Mesodermal cell (in vitro differentiated cells): ENCODE results near the gene TSPAN5.

Source experiments
- H3K27ac ChIP-seq: 2 replicates; pipeline ENCODE4 v1.7.0; 2013; ENCODE audit warnings: mild to moderate bottlenecking, low read depth, low read length, moderate library complexity; ENCODE audit not compliant: severe bottlenecking
- H3K36me3 ChIP-seq: 2 replicates; pipeline ENCODE4 v1.7.1; 2013; ENCODE audit warnings: mild to moderate bottlenecking, low read length, moderate library complexity; ENCODE audit not compliant: control insufficient read depth, insufficient read depth
- H3K4me1 ChIP-seq: one replicate; pipeline ENCODE4 v1.7.1; 2013; ENCODE audit warnings: mild to moderate bottlenecking, low read length; ENCODE audit not compliant: insufficient read depth, control insufficient read depth, poor library complexity, severe bottlenecking
- H3K4me3 ChIP-seq: 2 replicates; pipeline ENCODE4 v1.7.0; 2013; ENCODE audit warnings: low read length, control low read depth, mild to moderate bottlenecking; ENCODE audit not compliant: insufficient read depth, poor library complexity, severe bottlenecking; ENCODE audit errors: extremely low read depth
- H3K9me3 ChIP-seq: 2 replicates; pipeline ENCODE4 v1.7.1; 2013; ENCODE audit warnings: mild to moderate bottlenecking, low read length, moderate library complexity; ENCODE audit not compliant: control insufficient read depth
- WGBS, 2 experiments: methylation state at CpG; one replicate each; pipeline ENCODE4 v1.1.5; 2013; ENCODE audit warnings: missing lambda C conversion rate in 2 of 2; ENCODE audit not compliant: insufficient coverage in 2 of 2; 5-methylcytosine and 5-hydroxymethylcytosine counted together

The TSPAN5 gene

DNA sequence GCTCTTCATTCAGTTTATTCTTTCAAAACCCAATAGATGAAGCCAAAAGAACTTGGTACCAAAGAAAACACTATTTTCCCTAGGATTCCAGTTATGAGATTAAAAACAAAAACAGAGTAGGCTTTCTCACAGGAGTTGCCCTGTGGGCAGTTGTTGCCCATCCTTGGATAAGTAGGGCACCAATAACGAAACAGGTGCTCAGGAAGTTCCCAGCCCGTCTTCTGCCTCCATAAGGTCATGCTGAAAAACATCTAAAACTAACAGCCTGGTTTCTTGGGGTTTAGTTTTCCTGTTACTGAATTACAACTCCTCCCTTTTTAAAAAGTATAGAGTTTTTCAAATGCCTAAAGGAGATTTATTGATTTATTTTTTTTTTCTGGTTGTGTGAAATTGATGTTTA is 14.7 kb downstream of the TSPAN5 start:
- H3K4me1 ChIP-seq: peaks cover 13% of the 10 kb centered on the region
- no peaks in the 10 kb centered on the region for H3K36me3 ChIP-seq
- WGBS, 2 experiments: 100% methylated on average over 1 of the region's 2 CpGs; no CpG with 5 or more reads in 1 of the 2 experiments
- H3K9me3 ChIP-seq: no peaks in the 10 kb centered on the region
- no peak overlapping the region for H3K4me3 ChIP-seq
- H3K27ac ChIP-seq: no peak overlapping the region

DNA sequence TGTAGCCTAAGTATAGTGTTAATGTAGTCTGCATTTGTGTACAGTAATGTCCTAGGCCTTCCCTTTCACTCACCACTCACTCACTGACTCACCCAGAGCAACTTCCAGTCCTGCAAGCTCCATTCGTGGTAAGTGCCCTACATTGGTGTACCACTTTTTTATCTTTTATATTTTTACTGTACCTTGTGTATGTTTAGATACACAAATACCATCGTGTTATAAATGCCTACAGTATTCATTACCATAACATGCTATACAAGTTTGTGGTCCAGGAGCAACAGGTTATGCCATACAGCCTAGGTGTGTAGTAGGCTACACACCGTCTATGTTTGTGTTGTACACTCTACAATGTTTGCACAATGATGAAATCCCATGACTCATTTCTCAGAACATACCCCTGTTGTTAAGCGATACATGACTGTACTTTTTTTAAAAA is 15.4 kb downstream of the TSPAN5 start:
- H3K4me3 ChIP-seq: no peak overlapping the region
- no peak overlapping the region for H3K27ac ChIP-seq
- no peaks in the 10 kb centered on the region for H3K9me3 ChIP-seq
- WGBS, 2 experiments: no CpG with 5 or more reads among the region's 4 CpGs
- H3K36me3 ChIP-seq: no peaks in the 10 kb centered on the region
- peaks cover 16% of the 10 kb centered on the region for H3K4me1 ChIP-seq

DNA sequence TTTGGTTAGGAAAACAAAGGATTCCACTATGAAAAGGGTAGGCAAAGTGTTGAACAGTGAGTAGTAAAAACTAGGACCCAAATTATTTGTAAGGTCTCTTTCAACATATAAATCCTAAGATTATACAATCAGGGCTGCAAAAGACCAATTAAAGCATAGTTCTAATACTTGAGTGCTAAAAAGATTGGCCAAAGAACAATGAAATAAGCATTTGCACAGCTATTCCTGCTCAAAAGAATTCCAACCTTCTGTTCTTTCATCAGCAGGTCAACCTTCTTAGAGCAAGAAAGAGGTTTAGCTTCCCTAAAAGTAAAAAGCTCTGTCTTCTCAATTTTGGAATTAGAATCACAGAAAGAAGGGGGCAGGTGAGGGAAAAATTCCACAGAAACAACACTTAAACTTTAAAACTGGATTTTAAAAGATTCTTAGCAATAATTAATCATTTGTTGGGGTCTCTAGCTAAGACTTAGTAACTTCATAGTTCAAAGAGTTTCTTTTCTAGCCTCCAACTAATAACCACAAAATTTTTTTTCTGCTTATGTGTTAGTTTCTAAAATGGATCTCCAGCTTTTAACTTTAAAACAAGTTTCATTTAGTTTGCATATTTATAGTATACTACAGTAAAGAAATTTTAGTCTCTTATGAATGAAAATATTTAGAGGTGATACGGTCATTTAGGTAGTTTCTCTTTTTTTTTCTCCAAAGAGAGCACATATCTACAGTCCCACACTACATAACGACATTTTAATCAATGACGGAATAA is 16.3 kb downstream of the TSPAN5 start:
- Histone ChIP-seq H3K4me3 (no peak overlapping the region), H3K4me1 (peaks cover 16% of the 10 kb centered on the region), H3K36me3 (no peaks in the 10 kb centered on the region), H3K9me3 (no peaks in the 10 kb centered on the region), H3K27ac (no peak overlapping the region)
- WGBS, 2 experiments: no CpG with 5 or more reads among the region's 3 CpGs

DNA sequence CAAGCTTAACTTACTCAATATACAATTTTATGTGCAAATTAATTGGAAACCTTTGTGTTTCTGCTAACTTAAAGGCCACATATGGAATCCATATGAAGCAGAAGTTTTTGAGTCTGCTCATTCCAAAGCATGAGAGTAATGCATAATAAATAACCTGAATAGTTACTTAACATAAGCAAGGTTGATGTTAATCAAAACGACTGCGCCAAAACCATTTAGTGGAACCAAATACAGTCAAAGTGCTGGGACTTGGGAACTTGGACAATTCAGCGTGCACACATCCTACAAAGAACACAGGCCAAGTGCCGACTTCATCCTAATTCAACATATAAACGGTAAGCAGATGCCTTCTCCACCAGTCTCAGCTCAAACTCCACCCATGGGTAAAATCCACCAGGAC is 17.0 kb downstream of the TSPAN5 start:
- WGBS, 2 experiments: 92 to 98% methylated on average over 4 to 5 of the region's 5 CpGs

DNA sequence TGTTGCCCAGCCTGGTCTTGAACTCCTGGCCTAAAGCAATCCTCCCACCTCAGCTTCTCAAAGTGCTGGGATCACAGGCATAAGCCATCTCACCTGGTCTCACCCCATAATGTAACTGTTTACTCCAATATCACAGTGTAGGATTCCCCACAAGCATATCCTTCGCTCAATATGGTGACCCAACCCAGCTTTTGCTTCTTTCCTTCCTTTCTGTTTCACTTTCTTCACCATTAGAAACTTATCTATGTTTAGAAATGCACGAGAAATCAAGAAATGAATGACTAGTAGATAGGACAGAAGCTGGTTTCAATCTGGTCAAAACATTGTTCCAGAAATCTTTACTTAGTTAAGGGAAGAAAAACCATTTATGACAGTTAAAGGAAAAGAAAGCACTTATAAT is 18.9 kb downstream of the TSPAN5 start:
- Histone ChIP-seq H3K4me1 (peaks cover 14% of the 10 kb centered on the region), H3K27ac (no peak overlapping the region), H3K36me3 (peaks cover 6% of the 10 kb centered on the region), H3K9me3 (no peaks in the 10 kb centered on the region), H3K4me3 (no peak overlapping the region)
- WGBS, 2 experiments: 100% methylated on average over 1 of the region's 2 CpGs; no CpG with 5 or more reads in 1 of the 2 experiments

More for the DNA sequence above, 17.0 kb downstream of the TSPAN5 start:
- H3K36me3 ChIP-seq: no peaks in the 10 kb centered on the region
- peaks cover 16% of the 10 kb centered on the region for H3K4me1 ChIP-seq
- no peak overlapping the region for H3K4me3 ChIP-seq
- H3K9me3 ChIP-seq: no peaks in the 10 kb centered on the region
- H3K27ac ChIP-seq: no peak overlapping the region

DNA sequence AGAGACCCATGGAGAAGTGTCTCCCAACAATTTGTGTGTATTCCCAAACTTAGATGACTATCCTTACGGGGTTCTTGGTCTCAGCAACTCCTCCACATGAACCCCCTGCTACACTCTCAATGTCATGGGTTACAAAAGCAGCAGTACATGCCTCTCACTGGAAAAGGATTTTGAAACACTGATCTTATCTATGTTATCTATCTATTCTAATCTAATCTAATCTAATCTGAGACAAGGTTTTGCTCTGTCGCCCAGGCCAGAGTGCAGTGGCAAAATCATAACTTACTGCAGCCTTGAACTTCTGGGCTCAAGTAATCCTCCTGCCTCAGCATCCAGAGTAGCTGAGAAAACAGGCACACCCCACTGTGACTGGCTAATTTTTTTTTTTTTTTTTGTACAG is 19.3 kb downstream of the TSPAN5 start:
- Histone ChIP-seq H3K27ac (no peak overlapping the region), H3K4me1 (peaks cover 11% of the 10 kb centered on the region), H3K9me3 (no peaks in the 10 kb centered on the region), H3K4me3 (no peak overlapping the region), H3K36me3 (peaks cover 7% of the 10 kb centered on the region)
- 80 to 90% methylated on average over 1 to 2 of the region's 2 CpGs for WGBS, 2 experiments

DNA sequence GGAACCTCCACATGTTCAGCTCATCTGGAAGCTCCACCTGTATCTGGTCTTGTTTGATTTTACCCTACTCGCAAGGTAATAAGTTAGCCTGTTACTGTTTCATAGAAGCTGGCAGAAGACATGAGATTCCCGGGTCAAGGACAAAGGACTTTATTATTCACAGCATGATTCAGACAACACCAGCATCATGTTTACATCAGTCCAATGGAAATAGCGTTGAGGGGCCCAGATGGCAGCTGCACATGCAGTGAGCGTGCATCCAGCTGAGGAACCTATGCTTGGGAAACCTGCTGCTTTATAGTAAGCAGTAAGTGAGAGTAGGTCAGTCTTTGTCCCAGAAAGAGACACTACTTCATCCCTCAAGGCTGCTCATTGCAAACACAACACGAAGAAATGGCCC is 19.8 kb downstream of the TSPAN5 start:
- Histone ChIP-seq H3K4me1 (peaks cover 11% of the 10 kb centered on the region), H3K9me3 (no peaks in the 10 kb centered on the region), H3K36me3 (peaks cover 7% of the 10 kb centered on the region), H3K27ac (no peak overlapping the region), H3K4me3 (no peak overlapping the region)
- WGBS, 2 experiments: 94 to 95% methylated on average over 3 to 5 of the region's 5 CpGs

DNA sequence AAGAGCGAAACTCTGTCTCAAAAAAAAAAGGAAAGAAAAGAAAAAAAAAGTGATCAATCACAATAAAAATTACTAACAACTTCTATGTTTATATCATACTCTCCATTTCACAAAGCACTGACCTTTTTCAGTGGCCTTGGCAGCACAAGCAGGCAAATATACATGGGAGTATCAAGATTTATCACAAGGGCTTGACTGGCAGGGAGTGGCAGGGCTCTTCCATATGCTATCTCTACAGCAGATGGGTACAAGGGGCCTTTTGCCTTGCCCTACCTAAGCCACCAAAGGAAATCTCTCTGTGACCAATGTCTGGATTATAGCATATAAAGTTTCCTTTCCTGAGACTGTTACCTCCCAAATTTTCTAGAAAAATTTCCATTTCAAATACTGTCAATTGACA is 24.4 kb downstream of the TSPAN5 start:
- peaks cover 16% of the 10 kb centered on the region for H3K36me3 ChIP-seq
- WGBS, 2 experiments: no CpG with 5 or more reads among the region's 1 CpG
- H3K9me3 ChIP-seq: no peaks in the 10 kb centered on the region
- H3K4me1 ChIP-seq: peaks cover 14% of the 10 kb centered on the region
- no peak overlapping the region for H3K27ac ChIP-seq
- H3K4me3 ChIP-seq: no peak overlapping the region

DNA sequence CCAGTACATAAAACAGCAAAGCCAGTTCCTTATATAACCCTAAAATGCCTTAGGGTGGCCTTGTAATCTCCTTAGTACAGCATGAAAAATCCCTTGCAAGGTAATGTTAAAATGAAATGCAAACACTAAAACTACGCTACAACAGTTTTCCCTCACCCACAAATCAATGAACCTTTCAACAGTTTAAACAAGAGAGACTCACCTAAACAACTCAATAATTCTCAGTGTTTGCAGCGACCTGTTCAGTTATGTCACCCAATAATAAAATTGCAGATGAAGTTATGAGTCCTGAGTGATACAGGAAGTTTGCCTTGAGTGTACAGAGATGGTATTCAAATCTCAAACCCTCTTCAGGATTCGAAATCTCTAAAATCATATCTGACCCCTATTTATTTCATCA is 25.3 kb downstream of the TSPAN5 start:
- Histone ChIP-seq H3K4me3 (no peak overlapping the region), H3K27ac (no peak overlapping the region), H3K9me3 (no peaks in the 10 kb centered on the region), H3K4me1 (peaks cover 9% of the 10 kb centered on the region), H3K36me3 (peaks cover 16% of the 10 kb centered on the region)
- WGBS, 2 experiments: 90 to 100% methylated on average over 2 of the region's 3 CpGs

DNA sequence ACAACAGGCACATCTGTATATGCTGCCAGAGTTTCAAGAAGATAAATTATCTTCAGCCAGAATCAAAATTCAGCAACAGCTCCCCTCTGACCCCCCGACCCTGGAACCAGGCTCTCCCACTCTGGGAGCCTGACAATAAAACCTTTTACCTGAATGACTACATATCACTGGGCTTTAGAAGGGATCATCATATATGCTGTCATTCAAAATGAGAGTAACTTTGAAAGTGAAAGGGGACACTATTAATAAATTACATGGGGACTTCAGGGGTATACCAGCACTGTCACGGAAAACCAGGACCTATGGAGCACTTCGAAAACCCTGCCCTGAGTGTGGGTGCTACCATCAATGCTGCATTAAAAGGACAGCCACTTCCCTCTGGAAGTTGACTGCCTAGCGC is 26.2 kb downstream of the TSPAN5 start:
- no peak overlapping the region for H3K4me3 ChIP-seq
- H3K36me3 ChIP-seq: peaks cover 16% of the 10 kb centered on the region
- WGBS, 2 experiments: 98 to 100% methylated on average over 3 of the region's 4 CpGs
- H3K4me1 ChIP-seq: peaks cover 13% of the 10 kb centered on the region
- H3K27ac ChIP-seq: no peak overlapping the region
- H3K9me3 ChIP-seq: peaks cover 3% of the 10 kb centered on the region

DNA sequence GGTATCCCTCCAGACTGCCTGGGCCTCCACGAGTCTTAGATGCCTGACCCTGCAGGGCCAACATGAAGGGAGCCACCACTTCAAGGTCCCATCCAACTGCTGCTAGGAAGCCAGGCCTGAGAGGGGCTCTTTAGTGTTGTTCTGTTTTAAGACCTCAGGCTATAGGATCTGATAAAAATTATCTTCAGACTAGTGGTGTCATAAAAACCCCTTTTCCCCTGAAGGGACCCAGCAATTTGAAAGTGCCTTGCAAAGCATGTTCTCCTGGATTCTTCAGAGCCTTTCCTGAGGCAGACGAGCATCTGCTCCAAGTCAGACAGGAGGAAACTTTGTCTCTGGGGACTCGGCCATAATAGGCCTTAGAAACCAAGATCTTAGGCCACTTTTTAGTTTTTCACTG is 26.9 kb downstream of the TSPAN5 start:
- no peak overlapping the region for H3K4me3 ChIP-seq
- 92 to 93% methylated on average over 2 to 3 of the region's 3 CpGs for WGBS, 2 experiments
- peaks cover 3% of the 10 kb centered on the region for H3K9me3 ChIP-seq
- H3K27ac ChIP-seq: no peak overlapping the region
- peaks cover 21% of the 10 kb centered on the region for H3K4me1 ChIP-seq
- peaks cover 16% of the 10 kb centered on the region for H3K36me3 ChIP-seq
